HepG2 (cell line): Measurements from ENCODE around the gene TUBB8. TPM values are rescaled to one million over a fixed set of nuclear protein-coding genes. Genes with fewer than 3 reads are reported as not detected.

Experiments used
- ATAC-seq: fragments of 200-7000 bp; cut with Tn5 transposase; 3 replicates; pipeline ENCODE4 v1.9.1; 2020; ENCODE audit warnings: mild to moderate bottlenecking, moderate library complexity
- Bru-seq: library from RNA; stranded (reverse); fragments of 400-500 nt; gene quantifications from one replicate; lab custom pipeline; 2021; lab: Mats Ljungman, UMichigan
- BruChase-seq, 2 experiments: library from RNA; stranded (reverse); fragments of 400-500 nt; gene quantifications; one replicate each; lab custom pipeline; 2021; lab: Mats Ljungman, UMichigan
- BruUV-seq: library from RNA; stranded (reverse); fragments of 400-500 nt; replicated peaks from 2 replicates; lab custom pipeline; 2021; lab: Mats Ljungman, UMichigan
- CTCF ChIA-PET: fragments of 300-600 bp; formaldehyde crosslinking; extraction: SDS; loops from one replicate; lab custom pipeline; 2021; ENCODE audit warnings: low total read pairs, inconsistent platforms, low intra/inter-chr PET ratio; lab: Yijun Ruan, JAX
- POLR2A ChIA-PET: fragments of 350-600 bp; sonication (Branson Sonifier 250); formaldehyde crosslinking; loops from one replicate; lab custom pipeline; 2020; ENCODE audit warnings: antibody characterized with exemption, inconsistent platforms; lab: Yijun Ruan, JAX
- DNase-seq: peaks from one replicate; pipeline ENCODE4 v3.0.0-alpha.2; 2015; ENCODE audit warnings: low spot score
- FAIRE-seq: peaks from 3 replicates; lab custom pipeline; 2011; peaks lifted over from hg19 to GRCh38; lab: Jason Lieb, UNC
- H2AFZ ChIP-seq: one replicate; pipeline ENCODE4 v1.6.1; 2011; ENCODE audit warnings: low read length, inconsistent platforms
- H3K27ac ChIP-seq: fragments of 300-600 bp; 3 replicates; pipeline ENCODE4 v1.8.0; 2011; ENCODE audit warnings: mixed run types, mild to moderate bottlenecking, mixed read lengths, low read length, inconsistent platforms; ENCODE audit not compliant: insufficient read depth; ENCODE audit errors: extremely low read length
- H3K27me3 ChIP-seq, 2 experiments: fragments of 200-600 bp in 1 of 2; 2 replicates in 1 of 2; 3 replicates in 1 of 2; pipeline versions ENCODE4 v1.6.0 to v1.8.0; 2011; ENCODE audit warnings: low read length in 2 of 2, mild to moderate bottlenecking in 2 of 2, moderate library complexity in 2 of 2, inconsistent platforms in 1 of 2; ENCODE audit not compliant: insufficient read depth in 2 of 2, control insufficient read depth in 1 of 2
- H3K36me3 ChIP-seq, 2 experiments: fragments of 200-600 bp in 1 of 2; replicated peaks in 1 of 2; 2 replicates in 1 of 2; 3 replicates in 1 of 2; pipeline versions ENCODE4 v1.5.1 to v1.8.0; 2011; ENCODE audit warnings: low read length in 2 of 2, inconsistent platforms in 1 of 2; ENCODE audit not compliant: insufficient read depth in 2 of 2, control insufficient read depth in 1 of 2
- H3K4me1 ChIP-seq: 2 replicates; pipeline ENCODE4 v1.5.1; 2012; ENCODE audit warnings: low read length, inconsistent platforms; ENCODE audit not compliant: insufficient read depth
- H3K4me2 ChIP-seq: 2 replicates; pipeline ENCODE4 v1.6.0; 2011; ENCODE audit warnings: low read depth, low read length, inconsistent platforms
- H3K4me3 ChIP-seq, 3 experiments: fragments of 200-600 bp in 1 of 3; sonication (generic), shearing (Covaris generic) in 1 of 3; replicated peaks in 1 of 3; 2 replicates each; pipeline ENCODE4 v1.5.1; 2011 to 2016; ENCODE audit warnings: low read length in 3 of 3, inconsistent platforms in 2 of 3, low read depth in 2 of 3, mild to moderate bottlenecking in 2 of 3, control low read depth in 1 of 3, mixed read lengths in 1 of 3; ENCODE audit not compliant: insufficient read depth in 1 of 3
- H3K79me2 ChIP-seq: one replicate; pipeline ENCODE4 v1.6.1; 2011; ENCODE audit warnings: low read length, inconsistent platforms; ENCODE audit not compliant: insufficient read depth
- H3K9ac ChIP-seq: 2 replicates; pipeline ENCODE4 v1.6.0; 2011; ENCODE audit warnings: mild to moderate bottlenecking, low read depth, low read length, inconsistent platforms; ENCODE audit not compliant: insufficient read depth
- H3K9me3 ChIP-seq: 2 replicates; pipeline ENCODE4 v1.5.1; 2012; ENCODE audit warnings: mild to moderate bottlenecking, low read length
- H4K20me1 ChIP-seq: 2 replicates; pipeline ENCODE4 v1.6.0; 2011; ENCODE audit warnings: inconsistent platforms, mild to moderate bottlenecking, low read length, moderate library complexity; ENCODE audit not compliant: insufficient read depth
- FOXA3 ChIP-seq: IDR thresholded peaks from 2 replicates; pipeline ENCODE4 v1.6.1; 2016; ENCODE audit warnings: missing genetic modification reagents, missing compliant biosample characterization
- KDM6A ChIP-seq: IDR thresholded peaks from 2 replicates; pipeline ENCODE4 v1.6.1; 2016; ENCODE audit warnings: low read depth
- SIN3A ChIP-seq: IDR thresholded peaks from 2 replicates; pipeline ENCODE4 v1.6.1; 2011; ENCODE audit warnings: low read depth, mild to moderate bottlenecking, control low read depth, low read length, borderline replicate concordance
- SMAD3 ChIP-seq: sonication (generic); formaldehyde crosslinking; IDR thresholded peaks from 2 replicates; pipeline ENCODE4 v1.4.0; 2020; ENCODE audit warnings: missing genetic modification reagents
- SP2 ChIP-seq: sonication (generic); formaldehyde crosslinking; IDR thresholded peaks from 2 replicates; pipeline ENCODE4 v1.5.1; 2020; ENCODE audit warnings: mild to moderate bottlenecking, missing genetic modification reagents
- ZFY ChIP-seq: sonication (generic); formaldehyde crosslinking; IDR thresholded peaks from 2 replicates; pipeline ENCODE4 v1.4.0; 2020; ENCODE audit warnings: missing genetic modification reagents
- ZNF615 ChIP-seq: sonication (generic); formaldehyde crosslinking; IDR thresholded peaks from 2 replicates; pipeline ENCODE4 v1.5.0; 2020; ENCODE audit warnings: mild to moderate bottlenecking, missing genetic modification reagents, borderline replicate concordance
- WGBS: methylation state at CpG from one replicate; pipeline ENCODE4 v1.1.6; 2017; ENCODE audit warnings: low lambda C conversion rate; 5-methylcytosine and 5-hydroxymethylcytosine counted together
- in situ Hi-C: cut with HindIII; loops from 2 replicates; pipeline ENCODE4 v1.10.0; 2017; ENCODE audit warnings: low pct_unique_long_range_greater_than_20kb; ENCODE audit not compliant: extremely low pct_ligation_motif_present
- intact Hi-C: fragments of 100-400 bp; cut with micrococcal nuclease; formaldehyde crosslinking; loops from one replicate; pipeline ENCODE4 v1.10.0; 2022; ENCODE audit not compliant: unreplicated experiment
- long read RNA-seq, 2 experiments: library from RNA in 1 of 2; library from polyadenylated mRNA in 1 of 2; stranded (forward) in 1 of 2; unstranded in 1 of 2; transcript quantifications; one replicate each; pipeline ENCODE4 v2.0.0, GENCODE V29; 2019 to 2022
- polyA minus RNA-seq, 3 experiments: library from RNA; depleted of rRNA, polyadenylated mRNA; stranded (reverse); fragments of >200 nt; gene quantifications; 2 replicates each; pipeline ENCODE4 v1.2.3, GENCODE V29; 2011; ENCODE audit warnings: low replicate concordance in 1 of 3
- polyA plus RNA-seq, 8 experiments: library from polyadenylated mRNA; depleted of rRNA in 3 of 8; stranded (reverse) in 7 of 8; unstranded in 1 of 8; fragments of >200 nt; fragmentation: Illumina TruSeq in 4 of 8; extraction: Trizol in 4 of 8; gene quantifications; 2 replicates each; pipeline versions ENCODE4 v1.2.1 to v1.2.3, GENCODE V29; 2011 to 2016; ENCODE audit warnings: low read depth in 4 of 8, missing spikeins in 1 of 8, mixed read lengths in 1 of 8; ENCODE audit not compliant: insufficient read depth in 1 of 8
- total RNA-seq, 5 experiments: library from RNA; depleted of rRNA; stranded (reverse); fragments of >200 nt; fragmentation: Illumina TruSeq; extraction: Trizol; gene quantifications; 2 replicates each; pipeline ENCODE4 v1.2.3, GENCODE V29; 2016; ENCODE audit warnings: low read depth in 1 of 5

The TUBB8 gene
- total RNA-seq (2016; rRNA removed; fragmentation: Illumina TruSeq; extraction: Trizol) (0.24 and 0.31 TPM in 2 replicates), polyA plus RNA-seq (2011; rRNA removed) (0.26 and 0.50 TPM in 2 replicates), polyA minus RNA-seq (2011; rRNA and poly(A)+ RNA removed; ENCODE audit: low replicate concordance) (not detected in 2 replicates), Bru-seq, nascent RNA (percentile 11 among the genes with signal in this experiment), BruChase-seq, experiment 1, labeled RNA remaining after a 6-hour chase (percentile 21 among the genes with signal in this experiment), BruChase-seq, experiment 2, labeled RNA remaining after a 2-hour chase (percentile 18 among the genes with signal in this experiment)
- total RNA-seq (2016; cell fraction: cytosol; rRNA removed; fragmentation: Illumina TruSeq; extraction: Trizol; ENCODE audit: low read depth): not detected in 2 replicates
- total RNA-seq (2016; cell fraction: insoluble cytoplasmic fraction; rRNA removed; fragmentation: Illumina TruSeq; extraction: Trizol): not detected in 2 replicates
- total RNA-seq (2016; cell fraction: membrane; rRNA removed; fragmentation: Illumina TruSeq; extraction: Trizol): 0.24 and 0.25 TPM in 2 replicates
- total RNA-seq (2016; cell fraction: nucleus; rRNA removed; fragmentation: Illumina TruSeq; extraction: Trizol): not detected in 2 replicates
- polyA plus RNA-seq (2011; cell fraction: cytosol; rRNA removed): 0.08 and 0.15 TPM in 2 replicates
- 0.31 and 0.45 TPM in 2 replicates for polyA plus RNA-seq (2011; cell fraction: nucleus; rRNA removed)
- polyA plus RNA-seq (2012): 0.12 and 0.58 TPM in 2 replicates
- polyA plus RNA-seq (2016; cell fraction: cytosol; fragmentation: Illumina TruSeq; extraction: Trizol; ENCODE audit: low read depth): not detected in 2 replicates
- polyA plus RNA-seq (2016; cell fraction: insoluble cytoplasmic fraction; fragmentation: Illumina TruSeq; extraction: Trizol; ENCODE audit: low read depth): not detected in 2 replicates
- 0.14 TPM in 1 of 2 replicates, not detected in the other for polyA plus RNA-seq (2016; cell fraction: membrane; fragmentation: Illumina TruSeq; extraction: Trizol; ENCODE audit: low read depth)
- 0.55 TPM in 1 of 2 replicates, not detected in the other for polyA plus RNA-seq (2016; cell fraction: nucleus; fragmentation: Illumina TruSeq; extraction: Trizol; ENCODE audit: insufficient read depth, low read depth)
- polyA minus RNA-seq (2011; cell fraction: cytosol; rRNA and poly(A)+ RNA removed): not detected in 2 replicates
- not detected in 2 replicates for polyA minus RNA-seq (2011; cell fraction: nucleus; rRNA and poly(A)+ RNA removed)
- long read RNA-seq, experiment 1: 0 reads
- long read RNA-seq, experiment 2: 0 reads

DNA sequence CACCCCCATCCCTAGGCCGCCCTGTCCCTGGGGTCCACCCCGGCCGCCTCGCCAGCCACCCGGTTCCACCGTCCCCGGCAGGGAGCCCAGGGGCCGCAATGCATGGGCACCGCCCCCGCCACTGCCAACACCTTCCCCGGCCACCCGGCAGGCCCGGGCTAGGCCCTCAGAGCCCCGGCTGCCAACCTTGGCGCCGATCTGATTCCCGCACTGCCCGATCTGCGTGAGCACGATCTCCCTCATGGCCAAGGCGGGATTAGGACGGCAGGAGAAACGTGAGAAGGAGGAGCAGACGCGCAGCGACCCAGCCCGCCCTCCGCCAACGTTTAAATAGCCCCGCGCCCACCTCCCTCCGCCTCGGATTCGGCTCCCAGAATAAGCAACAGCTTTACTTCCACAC is at the start of gene TUBB8:
TSS of gene TUBB8 (minus strand) at position 301 of the 400 bp plus-strand sequence. CDS start at position 243, 58 bp downstream.
- TF ChIP-seq ZNF615 (CRISPR knock-in tag) (no peak), SIN3A (no peak), SP2 (no peak), ZFY (no peak), SMAD3 (no peak), FOXA3 (CRISPR knock-in tag) (no peak), KDM6A (CRISPR knock-in tag) (no peak)
- no peaks in the 10 kb centered on the region; a peak in 1 of 5 replicates for H3K27me3 ChIP-seq
- FAIRE-seq (no peak), DNase-seq (no peak), ATAC-seq (no peak)
- H3K79me2 ChIP-seq: no peaks in the 10 kb centered on the region
- BruUV-seq: no TSS peak
- H3K4me1 ChIP-seq: no peaks in the 10 kb centered on the region
- H3K9me3 ChIP-seq: no peaks in the 10 kb centered on the region
- H4K20me1 ChIP-seq: no peaks in the 10 kb centered on the region
- intact Hi-C loops (no loop called here), in situ Hi-C loops (no loop called here)
- H3K27ac ChIP-seq: no peak within 1 kb of the TSS
- ChIA-PET CTCF (no interaction called here), POLR2A (no interaction called here)
- no peak within 1 kb of the TSS for H2AFZ ChIP-seq
- H3K9ac ChIP-seq: no peak within 1 kb of the TSS
- no peak within 1 kb of the TSS for H3K4me2 ChIP-seq
- 72% methylated on average over 21 of the region's 34 CpGs for WGBS
- H3K36me3 ChIP-seq: no peaks in the 10 kb centered on the region
- H3K4me3 ChIP-seq: no peak within 1 kb of the TSS
